HL-60/S4 treated with retinoic acid at 250 ng/mL for 4 days and 3 days (cell line): Measurements from ENCODE around the gene ADPRM.

Experiments used
- in situ Hi-C: fragments of 300-500 bp; cut with MboI; formaldehyde crosslinking; loops from 2 replicates; pipeline ENCODE4 v1.7.0; 2022; ENCODE audit warnings: low sequenced_read_pairs

The ADPRM gene

DNA sequence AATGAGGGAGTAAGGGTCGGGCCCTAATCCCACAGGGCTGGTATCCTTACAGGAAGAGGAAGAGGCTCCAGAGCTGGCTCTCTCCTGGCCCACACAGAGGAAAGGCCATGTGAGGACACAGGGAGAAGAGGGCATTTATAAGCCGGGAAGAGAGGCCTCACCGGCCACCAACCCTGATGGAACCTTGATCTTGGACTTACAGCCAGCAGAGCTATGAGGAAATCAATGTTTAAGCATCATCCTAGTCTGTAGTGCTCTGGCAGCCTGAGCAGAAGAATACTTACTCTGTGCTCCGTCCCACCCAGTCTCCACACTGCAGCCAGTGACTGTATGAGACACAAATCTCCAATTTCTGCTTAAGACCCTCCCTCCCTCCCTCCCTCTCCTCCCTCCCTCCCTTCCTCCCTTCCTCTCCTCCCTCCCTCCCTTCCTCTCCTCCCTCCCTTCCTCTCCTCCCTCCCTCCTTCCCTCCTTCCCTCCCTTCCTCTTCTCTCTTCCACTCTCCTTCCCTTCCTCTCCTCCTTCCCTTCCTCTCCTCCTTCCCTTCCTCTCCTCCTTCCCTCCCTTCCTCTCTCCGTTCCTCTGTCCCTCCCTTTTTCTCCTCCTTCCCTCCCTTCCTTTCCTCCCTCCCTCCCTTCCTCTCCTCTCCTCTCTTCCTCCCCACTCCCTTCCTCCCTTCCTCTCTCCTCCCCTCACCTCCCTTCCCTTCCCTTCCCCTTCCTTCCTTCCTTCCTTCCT lies 41.3 kb downstream of the ADPRM start:
- in situ Hi-C loops, result no loop called here

DNA sequence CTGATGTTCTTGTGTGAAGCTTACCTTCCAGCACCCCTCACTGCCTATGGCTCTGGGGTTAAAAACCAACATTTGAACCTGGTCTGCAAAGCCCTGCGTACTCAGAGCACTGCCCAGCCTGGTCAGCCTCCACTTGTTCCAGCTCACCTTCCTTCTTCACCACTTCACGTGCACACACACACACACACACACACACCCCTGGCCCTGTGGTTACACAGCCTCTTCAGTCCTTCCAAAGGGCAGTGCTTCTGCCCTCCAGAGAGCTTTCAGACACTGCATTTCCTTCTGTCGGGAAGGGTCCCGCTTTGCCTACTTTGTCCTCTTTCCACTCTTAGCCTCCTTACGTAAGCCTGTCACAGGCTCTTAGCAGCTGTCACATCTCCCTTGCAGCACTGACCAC lies 42.0 kb downstream of the ADPRM start:
- in situ Hi-C loops, result no loop called here

DNA sequence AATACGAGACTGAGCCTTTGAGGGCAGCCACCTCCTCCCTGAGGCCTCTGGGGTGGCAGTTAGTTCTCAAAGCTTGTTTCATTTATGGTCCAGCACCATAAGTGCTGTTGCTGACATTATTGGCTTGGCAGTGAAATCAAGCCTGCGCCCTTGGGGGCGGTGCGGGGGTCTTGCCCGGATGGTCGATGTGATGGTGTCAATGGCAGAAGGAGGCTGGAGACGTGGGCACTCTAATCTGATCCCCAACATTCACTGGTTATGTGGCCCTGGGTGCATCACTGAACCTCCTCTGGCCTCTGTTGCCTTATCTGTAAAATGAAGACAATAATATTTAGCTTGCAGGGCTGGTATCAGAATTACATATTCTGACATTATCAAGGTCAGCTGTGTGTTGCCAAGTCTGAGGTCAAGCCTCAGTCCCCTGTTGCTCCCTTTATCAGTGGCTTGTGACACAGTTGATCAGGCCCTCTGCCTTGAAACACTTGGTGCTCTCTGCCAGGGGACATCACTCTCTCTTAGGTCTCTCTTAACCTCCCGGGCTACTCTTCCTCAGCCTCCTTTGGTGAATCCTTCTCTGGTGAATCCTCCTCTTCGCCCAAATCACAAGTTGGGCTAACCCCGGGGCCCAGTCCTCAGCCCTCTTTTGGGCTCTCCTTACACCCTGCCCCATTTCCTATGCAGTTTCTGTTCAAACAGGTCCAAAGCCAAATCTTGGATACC lies 44.2 kb downstream of the ADPRM start:
- in situ Hi-C loops, result no loop called here

DNA sequence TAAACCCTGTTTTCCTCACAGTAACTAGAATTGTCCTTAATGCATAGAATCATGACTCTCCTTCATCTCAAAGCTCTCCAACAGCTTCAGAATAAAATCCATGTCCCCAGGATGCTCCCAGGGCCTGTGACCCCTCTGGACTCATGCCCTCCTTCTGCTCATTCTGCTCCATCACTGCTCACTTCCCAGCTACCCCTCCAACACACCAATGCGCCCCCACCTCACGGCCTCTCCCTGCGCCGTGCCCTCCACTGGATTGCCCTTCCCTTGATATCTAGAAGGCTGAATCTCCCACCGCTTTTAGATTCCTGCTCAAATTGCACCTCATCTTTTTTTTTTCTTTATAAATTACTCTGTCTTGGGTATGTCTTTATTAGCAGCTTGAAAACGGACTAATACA lies 45.0 kb downstream of the ADPRM start:
- in situ Hi-C loops, result no loop called here

DNA sequence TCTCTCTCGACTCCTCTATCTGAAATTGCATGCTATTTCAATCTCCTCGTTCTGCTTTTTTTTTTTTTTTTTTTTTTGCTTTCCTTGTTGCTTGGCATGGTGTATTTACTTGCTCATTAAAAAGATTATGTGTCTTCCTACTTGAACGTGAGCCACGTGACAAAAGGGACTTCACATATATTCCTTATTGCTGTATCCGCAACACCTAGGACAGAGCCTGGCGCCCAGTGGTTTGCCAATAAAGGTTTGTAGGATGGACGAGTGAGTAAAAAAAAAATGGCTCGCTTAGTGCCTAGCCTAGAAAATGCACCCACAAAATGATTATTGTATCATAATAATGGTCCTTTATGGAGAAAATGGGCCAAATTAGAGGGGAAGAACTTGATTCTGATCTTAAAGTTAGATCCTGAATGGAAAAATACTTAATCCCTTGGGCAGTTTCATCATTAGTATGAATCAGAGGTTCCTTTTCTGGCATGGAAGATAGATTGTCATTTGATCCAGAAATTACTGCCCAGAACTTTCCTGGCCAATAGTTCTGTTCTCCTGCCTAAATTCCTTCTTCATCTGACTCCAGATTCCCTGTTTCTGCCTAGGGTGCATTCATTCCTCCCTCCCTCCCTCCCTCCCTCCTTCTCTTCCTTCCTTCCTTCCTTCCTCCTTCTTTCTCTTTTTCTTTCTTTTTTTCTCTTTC lies 46.1 kb downstream of the ADPRM start:
- in situ Hi-C loops, result no loop called here

DNA sequence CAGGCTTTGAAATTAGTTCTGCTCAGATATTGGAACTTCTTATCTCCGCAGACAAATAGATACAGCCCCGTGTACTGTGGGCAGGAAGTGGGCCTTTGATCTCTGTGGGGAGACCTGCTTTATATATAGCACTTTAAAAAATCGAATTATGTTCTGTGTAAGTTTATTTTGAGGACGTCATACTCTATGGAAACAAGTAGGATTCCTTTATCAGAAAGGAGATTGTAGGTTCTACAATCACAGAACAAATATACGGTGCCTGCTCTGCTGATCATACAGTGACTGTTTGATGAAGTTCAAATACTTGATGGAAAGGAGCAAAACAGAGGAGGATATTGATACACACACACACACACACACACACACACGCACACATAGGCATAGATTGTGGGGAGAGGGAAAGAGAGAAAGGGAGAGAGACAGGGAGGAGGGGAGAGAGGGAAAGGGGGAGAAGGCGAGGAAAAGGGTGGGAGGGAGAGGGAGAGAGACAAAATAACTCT lies 47.2 kb downstream of the ADPRM start:
- in situ Hi-C loops, result no loop called here

DNA sequence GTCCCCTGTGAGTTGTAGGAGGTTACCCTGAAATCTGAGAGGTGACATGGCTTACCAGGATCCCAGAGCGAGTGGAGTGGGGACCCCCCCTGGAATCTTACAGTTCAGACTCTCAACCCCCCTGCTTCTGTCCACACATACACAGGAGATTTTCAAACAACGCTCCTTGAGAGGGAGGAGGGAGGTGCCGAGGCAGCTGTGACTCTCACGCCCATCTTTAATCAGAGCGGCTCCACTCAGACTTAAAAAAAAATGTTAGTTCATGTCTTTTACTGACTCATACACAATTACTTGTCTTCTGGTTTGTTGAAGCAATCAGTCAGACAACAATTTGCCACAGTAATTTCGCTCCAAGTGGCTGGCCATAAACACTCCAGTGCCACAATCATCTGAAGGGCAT lies 47.8 kb downstream of the ADPRM start:
- in situ Hi-C loops, result no loop called here

DNA sequence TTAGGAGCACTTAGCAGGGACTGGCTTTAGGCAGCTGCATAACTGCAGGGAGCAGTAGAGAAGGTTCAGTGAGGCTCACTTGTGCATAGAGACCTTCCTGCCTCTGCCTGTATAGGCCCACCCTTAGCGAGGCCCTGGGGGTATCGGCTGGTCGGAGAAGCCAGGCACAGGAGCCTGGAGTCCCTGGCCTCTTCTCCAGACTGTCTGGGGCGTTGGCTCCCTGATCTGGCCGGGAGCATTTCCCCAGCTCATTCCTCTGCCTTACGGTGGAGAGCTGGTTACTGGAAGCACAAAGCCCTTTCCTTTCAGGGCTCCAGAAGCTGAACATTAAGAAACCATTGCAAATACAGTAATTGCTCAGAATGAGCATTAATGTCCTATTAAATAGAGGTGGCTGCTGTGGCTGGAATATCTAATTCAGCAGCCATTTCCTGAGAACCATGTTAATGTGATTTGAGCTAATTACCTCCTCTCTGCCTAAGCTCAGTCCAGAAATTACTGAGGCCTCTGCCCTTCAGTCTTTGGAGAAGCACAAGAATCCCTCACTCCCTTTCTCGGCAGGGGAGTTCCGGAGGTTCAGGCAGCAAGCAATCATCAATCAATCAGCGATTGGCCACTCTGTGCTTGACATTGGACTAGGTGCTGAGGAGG lies 51.3 kb downstream of the ADPRM start:
- in situ Hi-C loops, result no loop called here

DNA sequence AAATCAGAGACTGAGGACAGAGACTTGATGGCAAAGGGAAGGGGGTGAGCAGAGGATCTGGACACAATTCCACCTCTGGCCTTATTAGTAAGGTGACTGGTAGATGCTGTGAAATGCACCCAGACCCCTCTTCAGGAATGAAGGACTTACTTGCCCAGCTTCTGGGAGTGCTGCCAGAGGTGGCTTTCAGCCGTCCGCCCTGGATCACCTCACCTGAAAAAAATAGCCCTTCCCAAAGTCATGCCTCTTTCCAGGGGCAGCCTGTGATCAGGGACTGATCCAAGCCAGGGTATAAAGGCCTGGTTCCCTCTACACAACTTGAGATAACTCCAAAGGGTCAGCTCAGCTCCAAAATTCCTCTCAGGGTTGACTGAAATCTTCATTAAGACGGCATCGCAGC lies 52.8 kb downstream of the ADPRM start:
- in situ Hi-C loops, result no loop called here

DNA sequence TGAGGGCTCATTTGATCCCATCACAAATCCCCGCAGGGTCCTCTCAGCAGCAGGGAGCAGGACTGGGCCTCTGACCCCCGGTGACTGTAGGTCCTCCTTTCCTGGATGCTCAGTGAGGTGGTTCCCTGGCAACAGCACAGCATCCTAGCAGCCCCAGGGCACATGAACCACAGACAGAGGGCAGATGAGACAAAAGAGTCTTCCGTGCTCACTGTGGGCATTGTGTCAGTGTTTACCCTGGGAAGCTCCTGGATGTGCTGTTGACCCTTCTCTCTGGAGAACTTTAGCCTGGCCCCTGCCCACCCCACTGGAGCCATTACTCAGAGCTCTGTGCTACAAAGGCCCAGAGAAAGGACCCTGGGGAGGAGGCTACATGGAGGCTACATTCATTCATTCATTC lies 54.2 kb downstream of the ADPRM start:
- in situ Hi-C loops, result no loop called here

DNA sequence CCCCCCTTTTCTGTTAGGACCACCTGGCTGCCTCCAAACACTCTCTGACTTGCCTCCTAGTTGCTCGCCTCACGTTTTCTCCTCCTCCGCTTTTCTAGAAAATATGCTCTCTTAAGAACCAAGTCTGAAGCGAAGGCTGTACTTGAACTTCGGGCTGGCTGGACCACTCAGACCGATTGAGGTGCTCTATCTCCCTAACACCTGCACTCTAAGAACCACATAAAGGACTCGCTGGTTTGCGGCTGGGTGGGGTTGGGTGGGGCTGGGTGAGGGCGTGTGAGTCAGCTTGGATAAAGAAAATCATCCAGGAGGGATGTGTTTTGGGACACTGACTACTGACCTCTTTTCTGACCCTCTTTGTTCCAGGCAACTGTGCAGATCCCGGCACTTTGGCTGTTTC lies 55.3 kb downstream of the ADPRM start:
- in situ Hi-C loops, result no loop called here

DNA sequence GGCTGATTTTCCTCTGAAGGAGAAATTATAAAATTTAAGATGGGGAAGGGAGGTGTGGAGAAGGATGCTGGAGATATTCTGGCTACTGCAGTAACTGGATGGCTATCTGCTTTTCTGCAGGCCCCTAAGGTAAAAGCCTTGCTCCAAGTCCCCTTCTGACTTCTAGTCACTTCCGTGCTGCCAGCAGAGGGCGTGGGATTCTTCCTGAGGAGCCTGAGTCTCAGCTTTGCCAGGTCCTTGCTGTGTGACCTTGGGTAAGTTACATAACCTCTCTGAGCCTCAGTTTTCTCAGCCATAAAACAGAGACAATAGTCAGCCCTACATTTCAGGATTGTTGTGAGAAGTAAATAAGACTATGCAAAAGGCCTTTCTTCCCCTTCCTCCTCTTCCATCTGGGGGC lies 56.7 kb downstream of the ADPRM start:
- in situ Hi-C loops, result no loop called here

DNA sequence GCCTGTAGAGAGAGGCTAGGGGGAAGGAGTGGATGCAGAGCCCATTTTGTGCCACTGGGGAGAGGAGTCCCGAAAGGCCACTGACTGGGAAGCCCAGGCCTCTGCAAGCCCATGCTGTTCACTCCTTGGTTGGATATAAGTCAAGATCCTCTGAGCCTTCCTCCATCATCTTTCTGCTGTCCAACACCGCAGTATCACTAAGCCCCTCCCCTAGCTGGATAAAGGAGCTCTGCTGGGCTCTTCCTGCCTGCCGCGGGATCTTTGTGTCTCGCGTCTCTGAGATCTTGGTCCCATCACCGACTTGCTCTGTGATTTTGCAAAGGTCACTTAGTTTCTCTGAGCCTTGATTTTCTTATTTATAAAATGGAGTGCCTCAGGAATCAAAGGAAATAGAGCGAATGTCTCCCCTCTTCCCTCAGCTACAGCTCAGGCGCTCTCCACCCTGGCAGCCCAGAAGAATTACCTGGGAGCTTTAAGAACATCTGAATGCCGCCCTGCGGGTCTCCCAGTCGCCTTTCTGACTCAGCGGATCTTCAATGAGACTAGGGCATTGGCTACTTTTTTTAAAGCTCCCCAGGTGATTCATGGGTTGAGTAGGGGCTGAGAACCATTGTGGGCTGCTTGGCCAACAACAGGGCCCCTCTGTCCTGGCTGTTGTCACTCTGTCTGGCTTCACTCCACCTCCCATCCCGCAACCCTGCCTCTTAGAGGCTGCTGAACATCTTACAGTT lies 57.6 kb downstream of the ADPRM start:
- in situ Hi-C loops, result no loop called here

DNA sequence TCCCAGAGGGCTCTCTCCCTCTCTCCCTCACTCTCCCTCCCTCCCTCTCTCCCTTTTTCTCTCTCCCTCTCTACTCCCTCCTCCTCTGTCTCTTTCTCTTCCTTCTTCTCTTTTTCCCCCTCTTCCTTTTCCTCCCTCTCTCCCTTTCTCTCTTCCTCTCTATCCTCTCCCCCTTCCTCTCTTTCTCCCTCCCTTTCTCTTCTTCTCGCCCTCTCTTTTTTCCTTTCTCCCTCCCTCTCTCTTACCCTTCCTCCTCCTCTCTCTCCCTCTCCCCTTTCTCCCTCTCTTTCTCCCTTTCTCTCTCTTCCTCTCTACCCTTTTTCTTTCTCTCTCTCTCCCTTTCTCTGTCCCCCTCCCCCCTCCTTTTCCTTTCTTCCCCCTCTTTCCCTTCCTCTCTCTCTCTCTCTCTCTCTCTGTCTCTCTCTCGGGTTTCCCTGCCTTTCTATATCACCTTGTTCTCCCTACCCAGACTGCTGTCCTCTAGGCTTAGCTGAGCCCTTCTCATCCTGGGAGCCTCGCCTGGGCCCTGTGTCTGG lies 58.3 kb downstream of the ADPRM start:
- in situ Hi-C loops, result no loop called here

DNA sequence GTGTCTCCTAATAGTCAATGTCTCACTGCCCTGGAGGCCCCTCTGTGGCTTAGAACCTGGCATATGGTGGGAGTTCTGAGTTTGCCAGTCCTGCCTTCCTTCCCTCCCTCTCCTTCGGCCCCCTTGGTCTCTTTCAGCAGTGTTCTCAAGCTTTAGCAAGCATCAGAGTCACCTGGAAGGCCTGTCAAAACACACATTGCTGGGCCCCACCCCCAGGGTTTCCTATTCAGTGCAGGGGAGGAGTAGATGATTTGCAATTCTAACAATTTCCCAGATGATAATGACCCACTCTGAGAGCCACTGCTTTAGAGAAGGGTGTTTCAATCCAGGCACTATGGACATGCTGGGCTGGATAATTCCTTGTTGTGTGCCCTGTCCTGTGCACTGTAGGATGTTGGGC lies 58.8 kb downstream of the ADPRM start:
- in situ Hi-C loops, result no loop called here

DNA sequence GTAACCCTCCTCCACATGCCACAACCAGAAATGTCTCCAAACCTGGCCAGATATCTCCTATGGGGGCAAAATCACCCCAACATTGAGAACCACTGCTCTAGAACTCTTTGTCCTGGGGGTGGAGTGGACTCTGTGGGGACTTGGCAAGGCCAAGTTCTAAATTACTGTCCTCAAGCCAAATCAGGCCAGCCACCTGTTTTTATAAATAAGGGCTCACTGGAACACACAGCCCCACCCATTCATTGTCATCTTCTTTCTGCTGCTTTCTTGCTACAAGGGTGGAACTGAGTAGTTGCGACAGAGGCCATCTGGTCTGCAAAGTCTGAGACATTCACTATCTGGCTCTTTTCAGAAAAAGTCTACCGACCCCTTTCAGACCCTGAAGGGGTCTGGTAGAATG lies 59.2 kb downstream of the ADPRM start:
- in situ Hi-C loops, result no loop called here

DNA sequence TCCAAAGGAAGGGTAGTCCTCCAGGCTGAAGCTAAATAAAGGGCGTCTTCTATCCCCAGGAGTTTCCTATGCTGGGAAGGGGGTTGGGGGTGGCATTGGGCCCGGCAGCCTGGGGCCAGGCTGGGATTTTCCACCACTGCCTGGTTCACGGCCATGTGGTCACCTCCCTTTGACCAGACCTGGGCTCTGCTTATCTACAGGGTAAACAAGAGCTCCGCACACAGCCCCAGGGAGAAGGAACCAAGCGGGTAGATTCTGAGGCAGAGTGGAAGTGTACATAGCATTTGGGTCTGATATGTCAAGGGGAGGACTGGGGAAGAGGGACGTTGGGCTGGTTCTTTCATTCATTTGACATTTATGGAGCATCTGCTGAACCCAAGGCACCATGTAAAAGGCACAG lies 59.7 kb downstream of the ADPRM start:
- in situ Hi-C loops, result no loop called here

DNA sequence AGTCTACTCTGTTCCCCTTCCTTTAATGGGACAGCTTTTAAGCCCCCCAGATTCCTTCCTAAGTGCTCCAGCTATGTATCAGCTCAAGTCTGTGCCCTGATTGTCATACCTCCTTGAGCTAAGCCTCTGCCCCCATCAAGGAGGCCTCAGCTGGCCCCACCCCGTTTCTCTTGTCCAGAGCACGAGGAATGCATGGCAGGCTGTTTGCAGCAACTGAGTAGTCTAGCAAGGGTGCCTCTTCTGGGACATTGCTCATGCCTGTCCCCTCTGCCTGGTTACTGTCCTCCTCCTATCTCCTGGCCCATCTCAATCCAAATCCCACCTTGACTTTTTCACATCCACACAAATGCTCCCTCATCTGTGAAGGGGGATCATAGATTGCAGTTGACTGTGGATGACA lies 60.3 kb downstream of the ADPRM start:
- in situ Hi-C loops, result no loop called here

DNA sequence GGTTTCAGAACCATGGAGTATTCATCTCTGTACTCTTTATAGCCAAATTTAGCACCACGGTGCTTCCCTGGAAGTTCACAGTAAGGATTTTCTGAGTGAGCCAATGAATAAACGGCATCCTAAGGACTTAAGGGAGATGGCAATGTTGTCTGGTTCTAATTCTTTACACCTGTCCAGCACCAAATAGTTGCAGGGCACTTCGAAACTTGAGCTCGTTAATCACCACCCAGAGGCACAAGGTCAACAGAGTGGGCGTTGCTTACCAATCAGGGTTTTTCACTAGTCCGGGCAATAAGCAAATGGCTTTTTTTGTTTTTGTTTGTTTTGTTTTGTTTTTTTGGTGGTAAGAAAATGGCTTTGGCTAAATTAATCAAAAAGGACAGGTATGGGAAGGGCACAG lies 60.7 kb downstream of the ADPRM start:
- in situ Hi-C loops, result no loop called here
